Osteocyte (in vitro differentiated cells): ENCODE results near the gene LARP6. TPM values are rescaled to one million over a fixed set of nuclear protein-coding genes. Genes with fewer than 3 reads are reported as not detected.

Source experiments
- DNase-seq: peaks from one replicate; pipeline ENCODE4 v3.0.0; 2021; ENCODE audit warnings: mixed read lengths; ENCODE audit not compliant: unreplicated experiment; ENCODE audit errors: extremely low spot score
- H3K27ac Mint-ChIP-seq: one replicate; pipeline ENCODE4 v1.8.0; 2021; ENCODE audit warnings: mild to moderate bottlenecking, mixed read lengths; ENCODE audit not compliant: unreplicated experiment
- H3K27me3 Mint-ChIP-seq: one replicate; pipeline ENCODE4 v1.8.0; 2021; ENCODE audit warnings: mixed read lengths; ENCODE audit not compliant: unreplicated experiment
- H3K36me3 Mint-ChIP-seq: one replicate; pipeline ENCODE4 v1.8.0; 2021; ENCODE audit warnings: mixed read lengths; ENCODE audit not compliant: unreplicated experiment
- H3K4me1 Mint-ChIP-seq: one replicate; pipeline ENCODE4 v1.8.0; 2021; ENCODE audit warnings: mixed read lengths; ENCODE audit not compliant: unreplicated experiment
- H3K4me3 Mint-ChIP-seq: one replicate; pipeline ENCODE4 v1.8.0; 2021; ENCODE audit warnings: mild to moderate bottlenecking, moderate library complexity, mixed read lengths; ENCODE audit not compliant: unreplicated experiment
- H3K9me3 Mint-ChIP-seq: one replicate; pipeline ENCODE4 v1.8.0; 2021; ENCODE audit warnings: mixed read lengths; ENCODE audit not compliant: unreplicated experiment
- total RNA-seq: library from RNA; stranded (reverse); gene quantifications from 2 replicates; pipeline ENCODE4 v1.2.1, GENCODE V29; 2021
- TF ChIP-seq, protein P1 (sequence below): fragments of 200-600 bp; sonication (generic); IDR thresholded peaks from 2 replicates; pipeline ENCODE4 v1.5.0; 2021; ENCODE audit warnings: antibody characterized with exemption, mild to moderate bottlenecking, moderate library complexity

Gene LARP6
- total RNA-seq, 1 donor from 2014 or later, result 119 TPM

DNA sequence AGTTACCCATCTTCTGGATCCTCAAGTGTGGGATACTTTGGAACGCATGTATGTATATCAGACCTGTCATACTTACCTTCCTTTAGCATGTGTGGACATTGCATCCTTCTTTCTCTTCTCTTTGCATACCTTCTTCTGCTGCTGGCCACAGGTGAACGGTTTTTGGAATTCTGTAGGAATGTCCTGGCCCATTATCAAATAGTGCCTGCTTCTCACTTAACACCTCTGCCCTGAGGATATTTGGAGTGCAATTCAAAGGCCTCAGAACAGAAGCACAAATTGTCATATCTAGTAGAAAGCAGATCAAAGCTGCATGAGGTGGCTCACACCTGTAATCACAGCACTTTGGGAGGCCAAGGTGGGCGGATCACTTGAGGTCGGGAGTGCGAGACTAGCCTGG, 56.5 kb downstream of the LARP6 start:
- Mint-ChIP-seq H3K9me3 (no peaks in the 10 kb centered on the region), H3K27ac (no peak overlapping the region), H3K4me1 (peaks cover 94% of the 10 kb centered on the region), H3K27me3 (no peaks in the 10 kb centered on the region), H3K36me3 (no peaks in the 10 kb centered on the region), H3K4me3 (no peak overlapping the region)
- DNase-seq, result no peak
- TF ChIP-seq, protein P1, sequence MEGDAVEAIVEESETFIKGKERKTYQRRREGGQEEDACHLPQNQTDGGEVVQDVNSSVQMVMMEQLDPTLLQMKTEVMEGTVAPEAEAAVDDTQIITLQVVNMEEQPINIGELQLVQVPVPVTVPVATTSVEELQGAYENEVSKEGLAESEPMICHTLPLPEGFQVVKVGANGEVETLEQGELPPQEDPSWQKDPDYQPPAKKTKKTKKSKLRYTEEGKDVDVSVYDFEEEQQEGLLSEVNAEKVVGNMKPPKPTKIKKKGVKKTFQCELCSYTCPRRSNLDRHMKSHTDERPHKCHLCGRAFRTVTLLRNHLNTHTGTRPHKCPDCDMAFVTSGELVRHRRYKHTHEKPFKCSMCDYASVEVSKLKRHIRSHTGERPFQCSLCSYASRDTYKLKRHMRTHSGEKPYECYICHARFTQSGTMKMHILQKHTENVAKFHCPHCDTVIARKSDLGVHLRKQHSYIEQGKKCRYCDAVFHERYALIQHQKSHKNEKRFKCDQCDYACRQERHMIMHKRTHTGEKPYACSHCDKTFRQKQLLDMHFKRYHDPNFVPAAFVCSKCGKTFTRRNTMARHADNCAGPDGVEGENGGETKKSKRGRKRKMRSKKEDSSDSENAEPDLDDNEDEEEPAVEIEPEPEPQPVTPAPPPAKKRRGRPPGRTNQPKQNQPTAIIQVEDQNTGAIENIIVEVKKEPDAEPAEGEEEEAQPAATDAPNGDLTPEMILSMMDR, result no peak

DNA sequence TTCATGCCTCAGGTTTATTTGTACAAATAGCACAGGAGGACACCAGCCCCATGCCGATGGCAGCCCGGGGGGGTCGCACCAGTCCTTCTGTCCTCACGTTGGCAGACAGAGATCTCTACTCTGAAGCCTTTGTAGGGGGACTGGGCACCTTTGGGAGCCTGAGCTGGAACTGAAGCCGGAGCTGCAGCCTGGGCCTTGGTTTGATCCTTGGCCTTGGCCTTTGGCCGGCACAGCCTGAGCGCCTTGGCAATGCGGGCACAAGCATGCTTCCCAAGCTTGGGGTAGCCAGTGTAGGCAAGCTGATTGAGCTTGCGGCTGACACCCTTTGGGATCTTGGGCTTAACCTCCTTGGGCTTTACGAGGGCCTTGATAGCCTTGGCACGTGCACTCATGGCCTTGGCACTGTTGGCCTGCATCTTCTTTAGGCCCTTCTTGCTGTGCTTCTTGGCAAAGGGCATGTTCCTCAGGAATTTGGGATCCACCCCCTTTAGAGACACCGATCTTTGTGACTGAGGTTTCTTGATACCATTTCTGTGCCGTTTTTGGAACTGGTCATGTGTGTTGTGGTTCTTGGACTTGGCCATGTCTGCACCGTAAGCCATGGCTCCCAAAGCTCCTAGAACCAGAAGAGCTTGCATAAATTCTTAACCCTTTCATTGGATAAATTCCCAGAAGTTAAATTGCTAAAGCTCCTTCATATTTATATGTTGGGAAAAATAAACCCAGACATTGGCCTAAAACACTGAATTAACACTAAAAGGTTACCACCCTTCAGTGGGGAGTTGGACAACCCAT, 57.2 kb downstream of the LARP6 start:
- no peaks in the 10 kb centered on the region for H3K27me3 Mint-ChIP-seq
- TF ChIP-seq, protein P1, result no peak
- H3K4me1 Mint-ChIP-seq, result peaks cover 95% of the 10 kb centered on the region
- no peak for DNase-seq
- no peaks in the 10 kb centered on the region for H3K36me3 Mint-ChIP-seq
- H3K9me3 Mint-ChIP-seq, result no peaks in the 10 kb centered on the region
- no peak overlapping the region for H3K4me3 Mint-ChIP-seq
- H3K27ac Mint-ChIP-seq, result peak overlapping the region; percentile 57

DNA sequence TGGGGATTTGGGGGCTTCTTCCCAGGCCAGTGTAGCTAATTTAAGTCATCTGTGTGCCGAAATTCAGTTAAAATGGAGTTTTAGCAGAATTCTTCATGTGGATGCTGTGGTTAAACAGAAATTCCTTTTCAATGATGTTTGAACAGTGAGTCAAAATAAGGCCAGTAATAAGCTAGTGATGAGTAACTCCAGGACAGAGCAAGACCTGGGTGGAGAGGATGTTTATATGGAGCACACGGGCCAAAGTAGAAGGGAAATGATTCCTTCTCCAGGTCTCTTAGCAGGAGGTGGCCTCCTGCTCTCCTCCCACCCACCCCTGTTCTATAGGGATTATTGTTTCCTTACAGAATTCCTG, 58.7 kb downstream of the LARP6 start:
- Mint-ChIP-seq H3K9me3 (no peaks in the 10 kb centered on the region), H3K27ac (peak overlapping the region; percentile 99), H3K36me3 (no peaks in the 10 kb centered on the region), H3K4me3 (peak overlapping the region; percentile 61), H3K27me3 (no peaks in the 10 kb centered on the region), H3K4me1 (peaks cover 81% of the 10 kb centered on the region)
- no peak for DNase-seq
- TF ChIP-seq, protein P1, result no peak

DNA sequence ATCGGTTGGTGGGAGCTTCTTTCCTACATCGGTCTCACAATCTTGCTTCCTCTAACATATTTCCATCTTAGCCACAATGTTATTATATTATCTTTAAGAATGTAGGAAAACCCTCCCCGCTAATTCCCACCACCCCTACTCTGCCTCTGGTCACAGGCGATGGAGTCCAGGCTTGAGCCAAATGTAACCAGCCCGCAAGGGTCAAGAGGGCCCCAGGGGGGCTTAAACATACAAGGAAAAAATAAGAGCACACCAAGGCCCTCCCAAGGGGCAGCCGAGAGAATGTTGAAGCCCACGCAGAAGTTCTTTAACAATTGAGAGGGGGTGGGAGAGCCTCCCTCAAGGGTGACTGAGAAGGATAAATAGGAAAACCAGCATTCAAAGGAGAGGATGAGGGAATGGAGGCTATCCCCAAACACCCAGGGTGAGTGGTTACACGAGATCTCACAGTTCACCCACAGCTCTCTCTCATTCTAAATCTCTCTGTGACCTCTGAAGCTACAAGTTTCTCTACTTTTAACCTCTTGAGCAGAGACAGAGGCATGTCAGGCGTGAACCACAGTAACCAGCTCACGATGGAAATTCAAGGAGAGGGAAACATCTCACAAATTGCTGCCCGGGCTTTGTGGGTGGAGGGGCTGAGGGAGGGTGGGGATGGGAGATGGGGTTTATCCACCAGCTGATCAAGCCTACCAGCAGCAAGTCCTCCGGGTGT, 59.2 kb downstream of the LARP6 start:
- Mint-ChIP-seq H3K4me3 (peak overlapping the region; percentile 61), H3K4me1 (peaks cover 76% of the 10 kb centered on the region), H3K9me3 (no peaks in the 10 kb centered on the region), H3K27me3 (no peaks in the 10 kb centered on the region), H3K36me3 (no peaks in the 10 kb centered on the region), H3K27ac (peak overlapping the region; percentile 99)
- TF ChIP-seq, protein P1, result no peak
- peak; percentile 88 for DNase-seq

DNA sequence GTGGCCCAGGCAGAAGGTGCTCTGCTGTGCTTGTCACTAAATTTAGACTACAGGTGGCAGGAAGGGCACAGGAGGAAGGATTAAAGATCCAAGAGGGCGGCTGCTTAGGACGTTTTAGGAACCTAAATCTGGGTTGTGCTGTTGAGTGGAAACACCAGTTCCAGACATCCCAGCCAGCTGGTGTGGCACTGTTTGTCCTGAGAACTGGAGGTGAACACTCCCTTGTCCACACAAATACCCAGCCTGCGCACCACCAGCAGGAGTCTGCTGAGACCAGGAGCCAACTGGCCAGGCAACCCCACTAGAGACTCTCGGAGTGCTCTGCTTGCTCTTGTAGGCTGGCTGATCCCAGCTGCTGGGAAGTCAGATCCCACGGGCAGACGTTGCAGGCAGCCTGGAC, 60.3 kb downstream of the LARP6 start:
- DNase-seq, result no peak
- H3K4me1 Mint-ChIP-seq, result peaks cover 72% of the 10 kb centered on the region

More for the DNA sequence above, 60.3 kb downstream of the LARP6 start:
- Mint-ChIP-seq H3K9me3 (no peaks in the 10 kb centered on the region), H3K27me3 (no peaks in the 10 kb centered on the region), H3K36me3 (no peaks in the 10 kb centered on the region), H3K4me3 (no peak overlapping the region), H3K27ac (peak overlapping the region; percentile 99)
- TF ChIP-seq, protein P1, result no peak
